AG09309 (cell line): ENCODE results near the gene MAGI1.

ENCODE experiments used
- DNase-seq: peaks from one replicate; pipeline ENCODE4 v3.0.0-alpha.2; 2010; ENCODE audit warnings: low read depth
- H3K4me3 ChIP-seq: 2 replicates; pipeline ENCODE4 v1.5.1; 2011; ENCODE audit warnings: mild to moderate bottlenecking, low read depth, low read length, moderate library complexity; ENCODE audit not compliant: control insufficient read depth
- TF ChIP-seq, protein P1 (sequence below): IDR thresholded peaks from 2 replicates; pipeline ENCODE4 v1.5.1; 2011; ENCODE audit warnings: mild to moderate bottlenecking, low read depth, low read length, inconsistent platforms; ENCODE audit not compliant: insufficient read depth, control insufficient read depth; ENCODE audit errors: missing control alignments

MAGI1 gene

DNA sequence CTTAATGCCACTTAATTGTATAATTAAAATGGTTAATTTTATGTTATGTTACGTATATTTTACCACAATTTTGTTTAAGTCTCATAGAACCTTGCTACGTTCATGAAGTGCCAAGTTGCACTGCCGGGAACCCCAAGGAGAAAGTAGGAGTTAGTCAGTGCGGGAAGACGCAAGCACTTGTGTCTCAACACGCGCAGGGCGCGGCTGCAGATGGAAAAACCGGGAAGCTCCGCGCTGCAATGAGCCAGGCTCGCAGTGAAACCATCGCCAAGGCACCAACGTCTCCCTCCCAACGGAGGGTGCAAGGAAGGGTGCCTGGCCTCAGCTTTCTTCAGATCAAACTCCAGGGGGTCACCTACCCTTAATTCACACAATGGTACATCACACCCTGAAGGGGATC lies 21.6 kb downstream of the MAGI1 start:
- H3K4me3 ChIP-seq = no peak overlapping the region
- DNase-seq = no peak
- TF ChIP-seq, protein P1, sequence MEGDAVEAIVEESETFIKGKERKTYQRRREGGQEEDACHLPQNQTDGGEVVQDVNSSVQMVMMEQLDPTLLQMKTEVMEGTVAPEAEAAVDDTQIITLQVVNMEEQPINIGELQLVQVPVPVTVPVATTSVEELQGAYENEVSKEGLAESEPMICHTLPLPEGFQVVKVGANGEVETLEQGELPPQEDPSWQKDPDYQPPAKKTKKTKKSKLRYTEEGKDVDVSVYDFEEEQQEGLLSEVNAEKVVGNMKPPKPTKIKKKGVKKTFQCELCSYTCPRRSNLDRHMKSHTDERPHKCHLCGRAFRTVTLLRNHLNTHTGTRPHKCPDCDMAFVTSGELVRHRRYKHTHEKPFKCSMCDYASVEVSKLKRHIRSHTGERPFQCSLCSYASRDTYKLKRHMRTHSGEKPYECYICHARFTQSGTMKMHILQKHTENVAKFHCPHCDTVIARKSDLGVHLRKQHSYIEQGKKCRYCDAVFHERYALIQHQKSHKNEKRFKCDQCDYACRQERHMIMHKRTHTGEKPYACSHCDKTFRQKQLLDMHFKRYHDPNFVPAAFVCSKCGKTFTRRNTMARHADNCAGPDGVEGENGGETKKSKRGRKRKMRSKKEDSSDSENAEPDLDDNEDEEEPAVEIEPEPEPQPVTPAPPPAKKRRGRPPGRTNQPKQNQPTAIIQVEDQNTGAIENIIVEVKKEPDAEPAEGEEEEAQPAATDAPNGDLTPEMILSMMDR = no peak

DNA sequence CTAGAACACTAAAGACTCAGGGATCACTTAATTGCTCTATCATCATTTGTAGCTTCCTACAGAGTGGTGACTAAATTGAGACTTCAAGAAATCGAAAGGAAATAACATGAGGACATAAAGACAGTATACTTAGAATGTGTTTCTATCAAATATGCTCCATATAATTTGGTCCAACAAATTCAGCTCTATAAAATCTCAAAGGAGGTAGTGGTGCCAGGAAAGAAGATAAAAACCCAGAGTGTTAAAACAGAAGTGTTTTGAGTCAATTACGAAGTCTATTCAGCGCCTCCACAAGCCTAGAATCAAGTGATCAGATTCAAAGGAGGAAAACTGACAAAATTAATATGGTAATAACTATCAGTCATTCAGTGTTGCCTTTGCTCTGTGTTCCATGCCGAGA lies 22.9 kb downstream of the MAGI1 start:
- no peak overlapping the region for H3K4me3 ChIP-seq
- DNase-seq = no peak
- TF ChIP-seq, protein P1 = no peak

DNA sequence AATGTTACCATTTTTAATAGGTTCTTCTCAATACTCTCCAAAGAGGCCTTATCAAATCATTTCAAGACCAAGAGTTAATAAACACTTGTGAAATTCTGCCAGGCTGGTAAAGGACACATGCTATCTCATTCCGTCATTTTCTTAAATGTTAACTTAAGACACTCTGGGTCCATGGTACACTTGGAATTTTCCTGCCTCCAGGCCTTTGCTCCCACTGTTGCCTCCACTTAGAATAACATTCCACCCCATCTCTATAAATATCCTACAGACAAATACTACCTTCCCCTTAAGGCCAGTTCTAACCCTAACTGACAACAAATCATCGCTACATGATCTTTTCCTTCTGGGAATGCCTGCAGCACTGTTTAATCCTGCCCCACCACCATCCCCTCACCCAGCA lies 24.1 kb downstream of the MAGI1 start:
- H3K4me3 ChIP-seq = no peak overlapping the region
- no peak for DNase-seq
- TF ChIP-seq, protein P1 = no peak

DNA sequence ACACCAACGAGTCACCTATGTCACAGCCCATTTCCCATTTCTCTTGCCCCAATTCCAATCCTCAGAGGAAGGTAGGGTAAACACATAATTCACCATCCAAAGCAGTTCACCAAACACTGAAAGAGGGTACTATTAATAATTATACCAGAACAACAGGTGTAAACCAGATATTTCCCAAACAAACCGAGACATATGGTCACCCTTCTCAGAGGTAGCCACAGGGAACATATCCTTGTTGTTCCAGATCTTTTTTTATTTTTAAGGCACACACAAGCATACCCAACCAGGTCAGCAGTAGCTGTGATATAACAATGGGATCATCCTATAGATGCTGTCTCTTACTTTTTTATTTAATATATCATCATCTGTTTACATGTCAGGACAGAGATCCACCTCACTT lies 24.7 kb downstream of the MAGI1 start:
- TF ChIP-seq, protein P1 = no peak
- DNase-seq = no peak
- no peak overlapping the region for H3K4me3 ChIP-seq

DNA sequence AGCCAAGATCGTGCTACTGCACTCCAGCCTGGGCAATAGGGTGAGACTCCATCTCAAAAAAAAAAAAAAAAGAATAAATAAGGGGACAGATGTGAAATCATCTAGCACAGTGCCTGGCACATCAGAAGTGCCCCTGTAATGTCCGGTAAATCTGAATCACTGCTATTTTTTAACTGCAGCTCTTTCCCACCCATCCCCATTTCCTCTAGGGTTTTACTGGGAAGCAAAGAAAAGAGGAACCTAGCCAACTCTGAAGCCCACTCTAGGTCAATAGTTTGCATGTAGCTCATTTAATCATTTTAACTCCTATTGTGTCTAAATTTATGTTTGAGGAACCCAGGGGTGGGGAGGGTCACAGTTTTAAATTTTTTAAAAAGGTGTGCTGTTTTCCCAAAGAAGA lies 26.0 kb downstream of the MAGI1 start:
- no peak for DNase-seq
- TF ChIP-seq, protein P1 = no peak

DNA sequence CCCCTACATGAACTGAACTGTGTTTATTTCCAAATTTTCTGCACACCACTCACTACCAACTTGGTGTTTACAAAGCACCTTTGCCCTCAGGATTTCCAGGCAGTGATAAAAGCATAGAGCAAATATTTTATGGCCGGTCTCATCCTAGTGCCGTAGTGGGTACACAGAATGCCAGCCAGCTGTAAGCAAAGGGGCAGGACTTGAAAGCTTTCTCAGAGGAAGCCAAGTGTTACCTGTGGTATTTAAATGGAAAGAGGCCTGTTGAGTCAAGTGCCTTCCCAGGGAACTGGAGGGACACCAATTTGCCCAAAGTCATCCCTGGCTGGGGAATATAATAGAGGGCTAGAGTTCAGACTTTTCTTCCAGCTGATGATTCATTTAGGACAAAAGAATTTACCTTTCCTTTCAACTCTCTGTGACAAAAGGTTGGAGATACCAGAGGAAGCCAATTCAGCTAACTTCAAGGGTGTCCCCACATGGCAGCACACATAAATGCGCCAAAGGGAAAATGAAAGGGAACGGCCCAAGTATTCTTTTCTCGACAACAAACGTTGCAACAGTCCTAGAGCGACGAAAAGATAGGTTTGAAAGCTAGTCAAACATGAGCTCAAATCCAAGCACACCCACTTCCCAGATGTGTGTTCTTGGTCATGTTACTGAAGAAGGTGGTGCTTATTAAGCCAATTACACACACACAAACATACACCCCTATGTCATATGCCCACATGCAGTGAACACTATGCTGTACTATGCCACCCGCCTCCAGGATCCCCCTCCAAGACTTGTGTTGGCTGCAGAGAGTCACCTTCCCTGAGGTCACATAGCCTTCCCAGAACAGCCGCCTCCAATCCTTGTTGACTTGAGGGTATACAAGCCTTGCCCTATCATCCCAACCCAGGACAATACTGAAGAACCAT lies 27.7 kb downstream of the MAGI1 start:
- H3K4me3 ChIP-seq = no peak overlapping the region
- DNase-seq = no peak
- TF ChIP-seq, protein P1 = no peak

More for the DNA sequence above, 26.0 kb downstream of the MAGI1 start:
- H3K4me3 ChIP-seq = no peak overlapping the region
